NT2/D1 (cell line): Measurements from ENCODE around the gene SYNE2.

Experiments
- DNase-seq: peaks from one replicate; pipeline ENCODE4 v3.0.0-alpha.2; 2011; ENCODE audit warnings: low read depth, low spot score
- H3K27me3 ChIP-seq: 2 replicates; pipeline ENCODE4 v1.6.0; 2011; ENCODE audit warnings: mild to moderate bottlenecking; ENCODE audit not compliant: insufficient read length, insufficient read depth
- H3K36me3 ChIP-seq: 2 replicates; pipeline ENCODE4 v1.6.1; 2011; ENCODE audit warnings: mild to moderate bottlenecking, low read length, mixed read lengths; ENCODE audit not compliant: insufficient read depth, insufficient read length
- H3K4me1 ChIP-seq: 2 replicates; pipeline ENCODE4 v1.5.1; 2011; ENCODE audit not compliant: insufficient read depth, insufficient read length
- H3K4me3 ChIP-seq: 2 replicates; pipeline ENCODE4 v1.5.1; 2011; ENCODE audit warnings: low read depth; ENCODE audit not compliant: insufficient read length
- H3K9ac ChIP-seq: 2 replicates; pipeline ENCODE4 v1.6.0; 2011; ENCODE audit warnings: low read depth; ENCODE audit not compliant: insufficient read length
- H3K9me3 ChIP-seq: 2 replicates; pipeline ENCODE4 v1.5.1; 2011; ENCODE audit warnings: mild to moderate bottlenecking, low read length; ENCODE audit not compliant: insufficient read depth
- SUZ12 ChIP-seq: IDR thresholded peaks from 2 replicates; pipeline ENCODE4 v1.6.1; 2011; ENCODE audit not compliant: insufficient read length, insufficient read depth; ENCODE audit errors: extremely low read depth
- YY1 ChIP-seq: IDR thresholded peaks from 2 replicates; pipeline ENCODE4 v1.6.1; 2011; ENCODE audit not compliant: insufficient read length, insufficient read depth
- ZNF274 ChIP-seq: IDR thresholded peaks from 2 replicates; pipeline ENCODE4 v1.6.1; 2011; ENCODE audit warnings: mild to moderate bottlenecking, low read depth, low read length

SYNE2 gene

GRCh38 chr14:64091217-64091616, 238.4 kb downstream of the SYNE2 start:
- no peak for DNase-seq
- H3K27me3 ChIP-seq = no peaks in the 10 kb centered on the region
- TF ChIP-seq SUZ12 (no peak), ZNF274 (no peak), YY1 (no peak)
- H3K9ac ChIP-seq = no peak overlapping the region
- H3K36me3 ChIP-seq = no peaks in the 10 kb centered on the region
- H3K4me1 ChIP-seq = no peaks in the 10 kb centered on the region
- no peaks in the 10 kb centered on the region for H3K9me3 ChIP-seq
- no peak overlapping the region for H3K4me3 ChIP-seq

DNA sequence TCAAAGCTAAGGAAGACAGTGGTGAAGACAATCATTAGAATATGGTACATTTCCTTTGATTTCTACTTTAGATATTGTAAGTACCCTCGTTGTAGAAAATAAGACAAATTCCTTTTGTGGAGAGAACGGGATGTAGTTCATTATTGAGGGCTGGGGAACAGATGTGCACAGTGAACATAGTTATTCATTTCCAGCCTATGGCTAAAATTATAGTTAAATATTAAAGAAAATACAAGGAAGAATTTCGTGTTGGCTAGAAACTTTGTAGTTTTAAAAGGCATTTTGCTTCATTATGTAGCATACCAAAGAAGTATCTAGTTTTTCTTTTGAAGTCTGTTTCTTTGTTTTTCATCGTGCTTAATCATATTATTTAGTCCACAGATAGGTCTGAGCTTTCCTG, 239.5 kb downstream of the SYNE2 start:
- Histone ChIP-seq H3K4me3 (no peak overlapping the region), H3K27me3 (no peaks in the 10 kb centered on the region), H3K9ac (no peak overlapping the region), H3K9me3 (no peaks in the 10 kb centered on the region), H3K36me3 (no peaks in the 10 kb centered on the region), H3K4me1 (no peaks in the 10 kb centered on the region)
- TF ChIP-seq ZNF274 = no peak
- TF ChIP-seq YY1 = no peak
- TF ChIP-seq SUZ12 = no peak
- DNase-seq = no peak

DNA sequence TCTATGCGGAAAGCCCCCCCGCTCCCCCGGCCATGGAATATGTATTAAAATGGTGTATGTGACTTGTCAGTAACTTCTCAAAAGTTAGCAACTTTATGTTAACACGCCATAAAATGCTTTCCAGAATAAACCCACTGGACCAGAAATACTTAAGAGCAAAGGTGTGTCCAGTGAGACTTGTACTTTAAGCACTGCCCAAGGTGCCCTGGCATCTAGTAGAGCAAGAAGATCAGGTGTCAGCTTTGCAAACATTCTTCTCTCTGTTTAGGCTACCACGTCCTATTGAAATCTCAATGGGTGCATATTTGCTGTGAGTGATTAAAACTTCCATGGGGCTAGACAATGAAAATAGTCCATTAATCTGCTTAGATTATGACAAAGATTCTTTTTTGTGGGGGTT, 240.1 kb downstream of the SYNE2 start:
- no peak overlapping the region for H3K4me3 ChIP-seq
- no peaks in the 10 kb centered on the region for H3K9me3 ChIP-seq
- no peaks in the 10 kb centered on the region for H3K4me1 ChIP-seq
- TF ChIP-seq YY1 (no peak), ZNF274 (no peak), SUZ12 (no peak)
- H3K27me3 ChIP-seq = no peaks in the 10 kb centered on the region
- H3K9ac ChIP-seq = no peak overlapping the region
- DNase-seq = no peak
- peaks cover 3% of the 10 kb centered on the region for H3K36me3 ChIP-seq

GRCh38 chr14:64095620-64096019, 242.8 kb downstream of the SYNE2 start:
- Histone ChIP-seq H3K4me1 (no peaks in the 10 kb centered on the region), H3K9ac (no peak overlapping the region), H3K36me3 (peaks cover 9% of the 10 kb centered on the region), H3K27me3 (no peaks in the 10 kb centered on the region), H3K4me3 (no peak overlapping the region), H3K9me3 (no peaks in the 10 kb centered on the region)
- no peak for DNase-seq
- TF ChIP-seq YY1 (no peak), SUZ12 (no peak), ZNF274 (no peak)

DNA sequence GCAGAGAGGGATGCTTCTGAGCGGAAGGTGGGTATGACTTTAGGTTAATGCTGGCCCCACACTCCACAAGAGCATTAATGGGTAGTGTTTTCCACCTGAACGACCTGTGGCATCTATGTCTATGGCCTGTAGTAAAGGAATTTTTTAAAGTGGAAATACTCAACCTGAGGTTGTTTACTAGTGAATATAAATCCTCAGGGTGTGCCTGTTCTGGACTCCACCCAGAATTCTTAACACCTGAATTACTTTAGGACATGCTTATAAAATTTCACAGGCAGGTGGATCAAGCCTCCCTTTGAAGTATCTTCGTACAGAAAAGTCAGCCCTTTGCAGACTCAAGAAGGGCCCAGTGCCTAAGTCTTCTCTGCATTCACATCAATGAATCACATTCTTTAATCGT, 245.3 kb downstream of the SYNE2 start:
- no peak for TF ChIP-seq SUZ12
- Histone ChIP-seq H3K27me3 (no peaks in the 10 kb centered on the region), H3K36me3 (peaks cover 9% of the 10 kb centered on the region), H3K4me3 (no peak overlapping the region), H3K9me3 (no peaks in the 10 kb centered on the region), H3K9ac (no peak overlapping the region), H3K4me1 (no peaks in the 10 kb centered on the region)
- DNase-seq = no peak

DNA sequence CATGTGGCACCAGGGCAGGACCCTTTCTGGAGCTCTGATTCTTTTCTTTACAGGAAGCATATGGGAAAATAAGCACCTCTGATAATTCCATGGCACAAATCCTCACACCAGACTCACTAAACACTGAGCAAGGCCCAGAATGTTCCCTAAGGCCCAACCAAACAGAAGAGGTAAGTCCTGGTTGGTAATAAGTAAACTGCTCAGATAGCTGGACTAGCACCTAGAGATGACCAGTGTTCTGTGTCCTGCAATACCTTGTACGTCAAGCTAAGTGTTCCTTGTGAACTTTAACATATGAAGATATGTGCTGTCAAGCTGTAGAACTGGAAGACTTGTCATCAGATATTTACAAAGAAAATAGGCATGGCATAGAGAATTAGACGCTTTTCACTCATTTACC, 254.6 kb downstream of the SYNE2 start:
- no peak overlapping the region for H3K9ac ChIP-seq
- H3K36me3 ChIP-seq = no peaks in the 10 kb centered on the region
- no peaks in the 10 kb centered on the region for H3K9me3 ChIP-seq
- H3K27me3 ChIP-seq = no peaks in the 10 kb centered on the region
- H3K4me3 ChIP-seq = no peak overlapping the region
- DNase-seq = no peak
- no peak for TF ChIP-seq SUZ12
- TF ChIP-seq ZNF274 = no peak
- TF ChIP-seq YY1 = no peak
- no peaks in the 10 kb centered on the region for H3K4me1 ChIP-seq

DNA sequence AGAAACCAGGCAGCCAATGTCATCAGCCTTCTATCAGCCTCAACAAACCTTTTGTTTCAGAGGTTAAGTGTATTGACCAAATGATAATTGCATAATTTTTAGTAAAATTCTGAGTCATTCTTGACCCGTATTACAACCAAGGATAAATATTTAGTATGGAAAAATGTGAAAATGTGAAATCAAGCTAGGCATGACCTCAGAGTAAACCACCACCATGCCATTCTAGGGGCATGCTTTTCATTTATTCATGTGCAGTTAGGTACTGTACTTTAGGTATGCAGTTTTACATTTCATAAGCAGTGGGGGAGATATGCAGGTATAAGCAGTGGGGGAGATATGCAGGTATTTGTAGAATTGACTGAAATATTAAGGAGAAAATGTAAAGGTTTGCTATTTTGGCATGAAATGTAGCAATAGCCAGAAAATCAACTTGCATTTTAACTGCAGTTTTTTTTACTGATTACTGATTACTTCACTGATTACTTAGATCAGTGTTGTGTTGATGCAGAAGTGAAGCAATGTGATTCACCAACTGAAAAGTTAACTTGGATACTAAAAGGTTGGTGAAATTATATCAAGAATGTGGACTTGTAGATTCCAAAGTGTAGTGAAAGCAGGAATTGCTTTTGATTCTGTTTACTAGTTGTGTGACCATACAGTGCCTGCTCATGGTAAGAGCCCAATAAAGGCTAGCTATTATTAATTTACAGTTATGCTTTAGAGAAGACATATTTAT, 257.2 kb downstream of the SYNE2 start:
- Histone ChIP-seq H3K4me1 (peaks cover 2% of the 10 kb centered on the region), H3K9ac (no peak overlapping the region), H3K36me3 (no peaks in the 10 kb centered on the region), H3K9me3 (no peaks in the 10 kb centered on the region), H3K4me3 (no peak overlapping the region), H3K27me3 (no peaks in the 10 kb centered on the region)
- TF ChIP-seq ZNF274 (no peak), YY1 (no peak), SUZ12 (no peak)
- no peak for DNase-seq

GRCh38 chr14:64110802-64111201, 258.0 kb downstream of the SYNE2 start:
- H3K9ac ChIP-seq = no peak overlapping the region
- peaks cover 2% of the 10 kb centered on the region for H3K4me1 ChIP-seq
- no peaks in the 10 kb centered on the region for H3K27me3 ChIP-seq
- no peak overlapping the region for H3K4me3 ChIP-seq
- no peaks in the 10 kb centered on the region for H3K9me3 ChIP-seq
- DNase-seq = no peak
- no peak for TF ChIP-seq ZNF274
- no peaks in the 10 kb centered on the region for H3K36me3 ChIP-seq
